ENCODE results near the gene DNAJC11. TPM values are rescaled to one million over a fixed set of nuclear protein-coding genes. Genes with fewer than 3 reads are reported as not detected.

Gene DNAJC11
- total RNA-seq, 1 experiment from 2014 or later, result 75.6 TPM

DNA sequence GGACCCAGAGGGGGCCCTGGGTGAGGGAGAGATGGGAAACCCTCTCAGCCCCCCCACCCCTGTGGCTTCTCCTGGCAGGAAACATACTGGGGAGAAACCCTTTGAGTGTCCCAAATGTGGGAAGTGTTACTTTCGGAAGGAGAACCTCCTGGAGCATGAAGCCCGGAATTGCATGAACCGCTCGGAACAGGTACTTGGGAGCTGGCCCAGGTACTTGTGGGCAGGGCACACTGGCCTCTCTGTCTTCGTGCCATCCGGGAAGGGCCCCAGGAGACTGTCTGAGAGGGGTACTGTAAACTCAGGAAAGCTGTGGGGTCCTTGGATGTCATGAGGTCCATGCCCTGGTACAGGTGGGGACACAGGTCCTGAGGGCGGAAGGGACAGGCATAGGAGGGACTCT is 115.8 kb downstream of the DNAJC11 start:
- RAD21 ChIA-PET (ENCODE audit: low non-redundant PET in 1 of 2, low total read pairs in 2 of 2, uncharacterized antibody in 2 of 2, unreplicated experiment in 2 of 2), result no interaction called here
- CTCF ChIA-PET, result no interaction called here

More for the DNA sequence above, 115.8 kb downstream of the DNAJC11 start:
- H4K20me1 ChIP-seq (ENCODE audit: insufficient read depth), result no peaks in the 10 kb centered on the region
- no TSS peak for BruUV-seq (replicated peaks)
- H3K27me3 ChIP-seq (ENCODE audit: insufficient read depth, low read length), result no peaks in the 10 kb centered on the region
- no peak overlapping the region for H3K9ac ChIP-seq (ENCODE audit: low read length)
- H3K27ac ChIP-seq (ENCODE audit: low read depth, low read length), result no peak overlapping the region
- ATAC-seq (no peak), DNase-seq (ENCODE audit: low read depth, low spot score) (no peak)
- no peak overlapping the region for H3K4me3 ChIP-seq (replicated peaks in 1 of 2; ENCODE audit: low read depth in 1 of 2, low read length in 2 of 2)
- H3K9me3 ChIP-seq (ENCODE audit: control insufficient read depth in 1 of 2, insufficient read depth in 1 of 2, low read depth in 1 of 2, low read length in 2 of 2), result no peaks in the 10 kb centered on the region
- H3K36me3 ChIP-seq (ENCODE audit: control insufficient read depth in 1 of 2, insufficient read depth in 2 of 2, low read length in 2 of 2), result peaks cover 7 to 11% of the 10 kb centered on the region in 2 experiments; a peak in 3 of 4 replicates
- no peak for TF ChIP-seq CBX3 (IDR thresholded peaks at IDR 0.05; ENCODE audit: low read depth)
- TF ChIP-seq, protein P1, sequence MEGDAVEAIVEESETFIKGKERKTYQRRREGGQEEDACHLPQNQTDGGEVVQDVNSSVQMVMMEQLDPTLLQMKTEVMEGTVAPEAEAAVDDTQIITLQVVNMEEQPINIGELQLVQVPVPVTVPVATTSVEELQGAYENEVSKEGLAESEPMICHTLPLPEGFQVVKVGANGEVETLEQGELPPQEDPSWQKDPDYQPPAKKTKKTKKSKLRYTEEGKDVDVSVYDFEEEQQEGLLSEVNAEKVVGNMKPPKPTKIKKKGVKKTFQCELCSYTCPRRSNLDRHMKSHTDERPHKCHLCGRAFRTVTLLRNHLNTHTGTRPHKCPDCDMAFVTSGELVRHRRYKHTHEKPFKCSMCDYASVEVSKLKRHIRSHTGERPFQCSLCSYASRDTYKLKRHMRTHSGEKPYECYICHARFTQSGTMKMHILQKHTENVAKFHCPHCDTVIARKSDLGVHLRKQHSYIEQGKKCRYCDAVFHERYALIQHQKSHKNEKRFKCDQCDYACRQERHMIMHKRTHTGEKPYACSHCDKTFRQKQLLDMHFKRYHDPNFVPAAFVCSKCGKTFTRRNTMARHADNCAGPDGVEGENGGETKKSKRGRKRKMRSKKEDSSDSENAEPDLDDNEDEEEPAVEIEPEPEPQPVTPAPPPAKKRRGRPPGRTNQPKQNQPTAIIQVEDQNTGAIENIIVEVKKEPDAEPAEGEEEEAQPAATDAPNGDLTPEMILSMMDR (IDR thresholded peaks at IDR 0.05 in 2 of 3, conservative IDR thresholded peaks at IDR 0.05 in 1 of 3; ENCODE audit: borderline replicate concordance in 1 of 3, insufficient read depth in 1 of 3, low read depth in 2 of 3, low read length in 2 of 3), result no peak
- TF ChIP-seq EGR1 (IDR thresholded peaks at IDR 0.05; ENCODE audit: low read depth), result no peak
- TF ChIP-seq POLR2AphosphoS5 (IDR thresholded peaks at IDR 0.05; ENCODE audit: low read depth, low read length), result no peak
- TF ChIP-seq, protein P2, sequence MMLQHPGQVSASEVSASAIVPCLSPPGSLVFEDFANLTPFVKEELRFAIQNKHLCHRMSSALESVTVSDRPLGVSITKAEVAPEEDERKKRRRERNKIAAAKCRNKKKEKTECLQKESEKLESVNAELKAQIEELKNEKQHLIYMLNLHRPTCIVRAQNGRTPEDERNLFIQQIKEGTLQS (IDR thresholded peaks at IDR 0.05), result no peak
- TF ChIP-seq, protein P3, sequence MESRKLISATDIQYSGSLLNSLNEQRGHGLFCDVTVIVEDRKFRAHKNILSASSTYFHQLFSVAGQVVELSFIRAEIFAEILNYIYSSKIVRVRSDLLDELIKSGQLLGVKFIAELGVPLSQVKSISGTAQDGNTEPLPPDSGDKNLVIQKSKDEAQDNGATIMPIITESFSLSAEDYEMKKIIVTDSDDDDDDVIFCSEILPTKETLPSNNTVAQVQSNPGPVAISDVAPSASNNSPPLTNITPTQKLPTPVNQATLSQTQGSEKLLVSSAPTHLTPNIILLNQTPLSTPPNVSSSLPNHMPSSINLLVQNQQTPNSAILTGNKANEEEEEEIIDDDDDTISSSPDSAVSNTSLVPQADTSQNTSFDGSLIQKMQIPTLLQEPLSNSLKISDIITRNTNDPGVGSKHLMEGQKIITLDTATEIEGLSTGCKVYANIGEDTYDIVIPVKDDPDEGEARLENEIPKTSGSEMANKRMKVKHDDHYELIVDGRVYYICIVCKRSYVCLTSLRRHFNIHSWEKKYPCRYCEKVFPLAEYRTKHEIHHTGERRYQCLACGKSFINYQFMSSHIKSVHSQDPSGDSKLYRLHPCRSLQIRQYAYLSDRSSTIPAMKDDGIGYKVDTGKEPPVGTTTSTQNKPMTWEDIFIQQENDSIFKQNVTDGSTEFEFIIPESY (IDR thresholded peaks at IDR 0.05; ENCODE audit: extremely low read depth, insufficient replicate concordance, low read length), result no peak
- no peak for TF ChIP-seq JUND (IDR thresholded peaks at IDR 0.05)
- no peak for TF ChIP-seq POLR2A (IDR thresholded peaks at IDR 0.05; ENCODE audit: borderline replicate concordance, extremely low read depth, insufficient read depth, insufficient read length)
- TF ChIP-seq ZFX (IDR thresholded peaks at IDR 0.05), result no peak
- TF ChIP-seq RAD21 (IDR thresholded peaks at IDR 0.05; ENCODE audit: low read depth), result no peak
- TF ChIP-seq FOSL1 (IDR thresholded peaks at IDR 0.05; ENCODE audit: low read depth), result no peak
- no peak for TF ChIP-seq SIN3A (IDR thresholded peaks at IDR 0.05; ENCODE audit: low read depth)
- no peak for TF ChIP-seq EZH2 (IDR thresholded peaks at IDR 0.05)
- TF ChIP-seq, protein P4, sequence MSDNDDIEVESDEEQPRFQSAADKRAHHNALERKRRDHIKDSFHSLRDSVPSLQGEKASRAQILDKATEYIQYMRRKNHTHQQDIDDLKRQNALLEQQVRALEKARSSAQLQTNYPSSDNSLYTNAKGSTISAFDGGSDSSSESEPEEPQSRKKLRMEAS (IDR thresholded peaks at IDR 0.05), result no peak
- no peak for TF ChIP-seq TCF7L2 (IDR thresholded peaks at IDR 0.05; ENCODE audit: borderline replicate concordance, extremely low read depth, insufficient read depth, insufficient read length)
- peaks cover 5 to 12% of the 10 kb centered on the region in 2 experiments for H3K4me1 ChIP-seq (ENCODE audit: control insufficient read depth in 1 of 2, insufficient read depth in 2 of 2, low read length in 2 of 2)
- H3K79me2 ChIP-seq (ENCODE audit: insufficient read depth, low read length), result peaks cover 20% of the 10 kb centered on the region
- no peak overlapping the region for H3K4me2 ChIP-seq (ENCODE audit: low read length)
- intact Hi-C loops (cut with micrococcal nuclease), result no loop called here
- POLR2A ChIA-PET, result no interaction called here
- H3K9me2 ChIP-seq (ENCODE audit: insufficient read depth), result no peaks in the 10 kb centered on the region
- H2AFZ ChIP-seq (ENCODE audit: low read depth, low read length, poor library complexity, severe bottlenecking), result no peak overlapping the region

Measured in HCT116 (cell line).